Measurements from ENCODE around the gene ASB16. TPM values are rescaled to one million over a fixed set of nuclear protein-coding genes. Genes with fewer than 3 reads are reported as not detected.

Gene ASB16
- polyA plus RNA-seq, 1 of the 3 experiments (the other 2 are of a cell fraction) = not detected

GRCh38 chr17:44221084-44221861, 50.8 kb downstream of the ASB16 start (continued):
- no peak for TF ChIP-seq ZBTB33 (IDR thresholded peaks at IDR 0.05; ENCODE audit: borderline replicate concordance, low read depth)
- no peak for TF ChIP-seq IRF3 (IDR thresholded peaks at IDR 0.05; ENCODE audit: low read depth, low read length)
- TF ChIP-seq TAF1 (IDR thresholded peaks at IDR 0.05; ENCODE audit: borderline replicate concordance, low read depth, low read length) = no peak; the same call in none of the 2 replicates
- no peak for TF ChIP-seq TCF12 (IDR thresholded peaks at IDR 0.05)
- no peak for TF ChIP-seq GABPA (IDR thresholded peaks at IDR 0.05; ENCODE audit: low read depth)
- TF ChIP-seq FOSL2 (IDR thresholded peaks at IDR 0.05; ENCODE audit: borderline replicate concordance, low read depth) = no peak
- 0 out of 2 replicates have a peak, but pooled peaks have one; percentile 9 for TF ChIP-seq MAX (IDR thresholded peaks at IDR 0.05; ENCODE audit: low read depth)
- TF ChIP-seq FOXJ3 (CRISPR knock-in tag; IDR thresholded peaks at IDR 0.05) = no peak
- no peak for TF ChIP-seq RXRA (IDR thresholded peaks at IDR 0.05; ENCODE audit: borderline replicate concordance, low read depth)
- no peak for TF ChIP-seq SIN3A (IDR thresholded peaks at IDR 0.05; ENCODE audit: borderline replicate concordance, low read depth, low read length)
- TF ChIP-seq GATA2 (CRISPR knock-in tag; IDR thresholded peaks at IDR 0.05) = no peak
- no peak for TF ChIP-seq RFX5 (IDR thresholded peaks at IDR 0.05; ENCODE audit: low read length)
- TF ChIP-seq RCOR1 (IDR thresholded peaks at IDR 0.05; ENCODE audit: low read length) = no peak
- no peak for TF ChIP-seq USF1 (IDR thresholded peaks at IDR 0.05; ENCODE audit: borderline replicate concordance, low read depth)
- peak; percentile 65 for TF ChIP-seq MXI1 (IDR thresholded peaks at IDR 0.05; ENCODE audit: low read depth, low read length)
- no peak for TF ChIP-seq SMC3 (IDR thresholded peaks at IDR 0.05; ENCODE audit: low read depth, low read length)
- no peak for TF ChIP-seq JUND (IDR thresholded peaks at IDR 0.05)
- TF ChIP-seq REST (IDR thresholded peaks at IDR 0.05; ENCODE audit: low read depth, low read length) = no peak
- TF ChIP-seq NFIC (IDR thresholded peaks at IDR 0.05; ENCODE audit: borderline replicate concordance) = no peak; the same call in 1 of the 2 replicates
- no peak for TF ChIP-seq CHD2 (IDR thresholded peaks at IDR 0.05; ENCODE audit: low read length, partially characterized antibody)
- TF ChIP-seq PBX3 (IDR thresholded peaks at IDR 0.05) = 0 out of 2 replicates have a peak, but pooled peaks have one; percentile 30

Measured in SK-N-SH (cell line).